ENCODE data around the gene DENND2A. TPM values are rescaled to one million over a fixed set of nuclear protein-coding genes. Genes with fewer than 3 reads are reported as not detected.
A peak's percentile ranks its signal among the peaks of the same experiment; 100 is the strongest.

Gene DENND2A
- total and polyA plus RNA-seq, 2 of the 4 experiments (the other 2 are of a cell fraction): 7.5 to 10.3 TPM

DNA sequence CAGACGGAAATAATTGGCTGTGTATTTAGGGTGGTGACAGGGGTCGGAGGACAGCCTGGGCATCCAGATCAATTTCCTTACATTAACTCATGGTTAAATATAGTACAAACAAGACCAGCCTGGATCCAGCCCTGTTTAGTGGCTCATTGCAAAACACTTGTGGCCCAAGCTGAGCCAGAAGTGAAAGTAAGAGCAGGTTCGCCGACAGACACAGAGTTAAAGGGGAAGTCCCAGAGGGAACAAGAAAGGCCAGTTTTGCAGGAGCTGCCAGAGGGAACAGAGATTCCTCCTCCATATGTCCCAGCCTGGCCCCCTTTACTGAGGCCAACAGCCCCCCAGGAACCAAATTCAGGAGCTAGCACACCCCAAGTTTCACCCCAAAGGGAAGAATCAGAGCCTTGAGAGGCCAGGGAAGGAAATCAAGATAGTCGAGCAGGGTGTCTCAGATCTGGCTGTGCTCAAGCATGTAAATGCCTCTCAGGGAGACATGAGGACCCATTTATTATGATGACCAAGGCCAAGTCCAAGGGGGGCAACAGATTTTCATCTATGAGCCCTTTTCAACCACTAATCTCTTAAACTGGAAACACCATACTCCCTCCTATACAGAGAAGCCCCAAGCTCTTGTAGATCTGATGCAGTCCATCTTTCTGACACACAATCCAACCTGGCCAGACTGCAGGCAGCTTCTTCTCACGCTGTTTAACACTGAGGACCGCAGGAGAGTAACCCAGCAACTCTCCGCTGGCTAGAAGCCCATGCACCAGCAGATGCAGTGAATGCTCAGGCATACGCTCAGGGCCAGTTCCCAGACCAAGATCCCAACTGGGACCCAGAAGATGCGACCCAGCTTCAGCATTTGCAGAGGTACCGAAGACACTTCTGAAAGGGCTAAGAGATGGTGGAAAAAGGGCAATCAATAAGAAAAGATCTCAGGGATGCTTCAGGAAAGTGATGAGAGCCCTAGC lies 16.2 kb upstream of the DENND2A start:
- H3K23ac ChIP-seq (ENCODE audit: low read depth, low read length): peak overlapping the region; percentile 55; the same call in 1 of the 2 replicates
- peak overlapping the region; percentile 92 for H3K4me2 ChIP-seq (ENCODE audit: low read depth, low read length)
- DNase-seq (peak; percentile 70), ATAC-seq (ENCODE audit: low read depth) (peak; percentile 74)
- H2BK5ac ChIP-seq (ENCODE audit: low read depth, low read length, poor library complexity, severe bottlenecking): no peak overlapping the region
- H3K9me1 ChIP-seq (ENCODE audit: insufficient read depth, low read length): no peaks in the 10 kb centered on the region
- peaks cover 3% of the 10 kb centered on the region; the same call in 1 of the 2 replicates for H3K27me3 ChIP-seq (ENCODE audit: control insufficient read depth, insufficient read depth, low read length)
- CTCF ChIA-PET: interaction anchor here (1.0 kb wide), 1 partner anchor 139 kb away, joined by 6 read pairs; no protein-coding TSS in a partner anchor
- peak; percentile 80 for TF ChIP-seq CEBPB (IDR thresholded peaks at IDR 0.05; ENCODE audit: low read depth, low read length)
- TF ChIP-seq CHD1 (IDR thresholded peaks at IDR 0.05; ENCODE audit: low read depth, low read length): no peak
- TF ChIP-seq, protein P1, sequence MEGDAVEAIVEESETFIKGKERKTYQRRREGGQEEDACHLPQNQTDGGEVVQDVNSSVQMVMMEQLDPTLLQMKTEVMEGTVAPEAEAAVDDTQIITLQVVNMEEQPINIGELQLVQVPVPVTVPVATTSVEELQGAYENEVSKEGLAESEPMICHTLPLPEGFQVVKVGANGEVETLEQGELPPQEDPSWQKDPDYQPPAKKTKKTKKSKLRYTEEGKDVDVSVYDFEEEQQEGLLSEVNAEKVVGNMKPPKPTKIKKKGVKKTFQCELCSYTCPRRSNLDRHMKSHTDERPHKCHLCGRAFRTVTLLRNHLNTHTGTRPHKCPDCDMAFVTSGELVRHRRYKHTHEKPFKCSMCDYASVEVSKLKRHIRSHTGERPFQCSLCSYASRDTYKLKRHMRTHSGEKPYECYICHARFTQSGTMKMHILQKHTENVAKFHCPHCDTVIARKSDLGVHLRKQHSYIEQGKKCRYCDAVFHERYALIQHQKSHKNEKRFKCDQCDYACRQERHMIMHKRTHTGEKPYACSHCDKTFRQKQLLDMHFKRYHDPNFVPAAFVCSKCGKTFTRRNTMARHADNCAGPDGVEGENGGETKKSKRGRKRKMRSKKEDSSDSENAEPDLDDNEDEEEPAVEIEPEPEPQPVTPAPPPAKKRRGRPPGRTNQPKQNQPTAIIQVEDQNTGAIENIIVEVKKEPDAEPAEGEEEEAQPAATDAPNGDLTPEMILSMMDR (conservative IDR thresholded peaks at IDR 0.05; ENCODE audit: low read depth, low read length): no peak
- H4K91ac ChIP-seq (ENCODE audit: insufficient read depth, low read depth, low read length): peak overlapping the region; percentile 47; the same call in 1 of the 2 replicates
- H4K8ac ChIP-seq (ENCODE audit: low read depth in 2 of 2, low read length in 2 of 2): peak overlapping the region; percentile 23 to 77; a peak in 3 of 4 replicates
- H3K4ac ChIP-seq (ENCODE audit: low read depth, low read length): peak overlapping the region; percentile 43; the same call in 1 of the 2 replicates
- no peaks in the 10 kb centered on the region for H3K36me3 ChIP-seq (ENCODE audit: control insufficient read depth, insufficient read depth, low read length)
- peak overlapping the region; percentile 70 for H3K14ac ChIP-seq (replicated peaks; ENCODE audit: low read depth, low read length)
- H3K9me3 ChIP-seq (ENCODE audit: control insufficient read depth, insufficient read depth, low read length): no peaks in the 10 kb centered on the region
- dilution Hi-C loops (cut with HindIII; ENCODE audit: low sequenced_read_pairs, unreplicated experiment) (no loop called here), intact Hi-C loops (cut with micrococcal nuclease) (no loop called here), in situ Hi-C loops (cut with MboI; ENCODE audit: low sequenced_read_pairs) (no loop called here)
- peaks cover 7% of the 10 kb centered on the region for H3K4me1 ChIP-seq (ENCODE audit: control insufficient read depth, insufficient read depth, low read length)
- H2AK9ac ChIP-seq (replicated peaks; ENCODE audit: low read depth, low read length, poor library complexity): no peak overlapping the region
- no peak overlapping the region for H2AK5ac ChIP-seq (ENCODE audit: low read depth, low read length)
- no peak overlapping the region for H2BK20ac ChIP-seq (ENCODE audit: low read depth, low read length)
- peak overlapping the region; percentile 12; the same call in 1 of the 2 replicates for H3K4me3 ChIP-seq (ENCODE audit: insufficient read depth, low read depth, low read length)
- H2AFZ ChIP-seq (replicated peaks; ENCODE audit: low read length, poor library complexity): peak overlapping the region; percentile 89
- H3K18ac ChIP-seq (ENCODE audit: low read depth, low read length): peak overlapping the region; percentile 42; the same call in 1 of the 2 replicates
- H2BK15ac ChIP-seq (ENCODE audit: low read depth, low read length): no peak overlapping the region
- no TSS peak for BruUV-seq (replicated peaks)
- WGBS, 2 experiments (ENCODE audit: extremely low coverage in 2 of 2, insufficient read length in 1 of 2): 61% methylated on average over 3 of the region's 11 CpGs; no CpG with 5 or more reads in 1 of the 2 experiments
- H3K56ac ChIP-seq (ENCODE audit: extremely low read depth, insufficient read depth, low read length): no peak overlapping the region
- H3K79me1 ChIP-seq (ENCODE audit: low read depth in 1 of 2, low read length in 2 of 2): no peaks in the 10 kb centered on the region
- H4K20me1 ChIP-seq (ENCODE audit: insufficient read depth, low read length): no peaks in the 10 kb centered on the region
- peak overlapping the region; percentile 66 for H4K5ac ChIP-seq (ENCODE audit: low read depth, low read length)
- H3K9ac ChIP-seq (ENCODE audit: low read depth, low read length): peak overlapping the region; percentile 61
- peak overlapping the region; percentile 50; the same call in 1 of the 2 replicates for H3K27ac ChIP-seq (ENCODE audit: insufficient read depth, low read length)
- POLR2A ChIA-PET (ENCODE audit: unreplicated experiment): no interaction called here
- H2BK120ac ChIP-seq (ENCODE audit: low read depth, low read length): peak overlapping the region; percentile 69

Data from IMR-90 (cell line).